Activated naive CD4-positive, alpha-beta T cell treated with Interleukin-2 at 50 U/mL for 16 hours (primary cell): ENCODE measurements around the gene INTS2.
"Not testable (repeated sequence)": the region's sequence is repeated elsewhere in the genome, so short reads cannot be mapped to it uniquely, and the experiment has no call there.

ENCODE experiments used
- DNase-seq: peaks from one replicate; pipeline ENCODE4 v3.0.0-alpha.2; 2020

INTS2 gene

GRCh38 chr17:61846088-61846487, 81.7 kb downstream of the INTS2 start:
- DNase-seq = no peak

GRCh38 chr17:61843435-61843834, 84.3 kb downstream of the INTS2 start:
- no peak for DNase-seq

- no peak for DNase-seq
These were observed 84.9 kb downstream of the INTS2 start for GRCh38 chr17:61842899-61843298.

GRCh38 chr17:61839300-61839786, 88.4 kb downstream of the INTS2 start:
- no peak for DNase-seq

- DNase-seq = peak; percentile 57
These were observed 90.4 kb downstream of the INTS2 start for GRCh38 chr17:61837175-61838051.

GRCh38 chr17:61836266-61837174, 91.3 kb downstream of the INTS2 start:
- DNase-seq = no peak

- DNase-seq = no peak
These were observed 92.2 kb downstream of the INTS2 start for GRCh38 chr17:61835606-61836005.

GRCh38 chr17:61834610-61835009, 93.2 kb downstream of the INTS2 start:
- no peak for DNase-seq

GRCh38 chr17:61833536-61834193, 94.1 kb downstream of the INTS2 start:
- no peak for DNase-seq

GRCh38 chr17:61832463-61832862, 95.3 kb downstream of the INTS2 start:
- no peak for DNase-seq

- DNase-seq = no peak
These were observed 96.7 kb downstream of the INTS2 start for GRCh38 chr17:61831099-61831498.

GRCh38 chr17:61828694-61829093, 99.1 kb downstream of the INTS2 start:
- DNase-seq = no peak

GRCh38 chr17:61827649-61828395, 100.0 kb downstream of the INTS2 start:
- no peak for DNase-seq

GRCh38 chr17:61826866-61827265, 100.9 kb downstream of the INTS2 start:
- not testable (repeated sequence) for DNase-seq

- DNase-seq = not testable (repeated sequence)
These were observed 101.6 kb downstream of the INTS2 start for GRCh38 chr17:61826198-61826597.

GRCh38 chr17:61825448-61826137, 102.2 kb downstream of the INTS2 start:
- DNase-seq = no peak

GRCh38 chr17:61822326-61823285, 105.2 kb downstream of the INTS2 start:
- DNase-seq = no peak

GRCh38 chr17:61821655-61822054, 106.1 kb downstream of the INTS2 start:
- DNase-seq = no peak

GRCh38 chr17:61819265-61819664, 108.5 kb downstream of the INTS2 start:
- not testable (repeated sequence) for DNase-seq

- DNase-seq = no peak
These were observed 109.6 kb downstream of the INTS2 start for GRCh38 chr17:61818225-61818624.
